ENCODE results near the gene GRK2.
"Not testable (repeated sequence)": the region's sequence is repeated elsewhere in the genome, so short reads cannot be mapped to it uniquely, and the experiment has no call there.

Gene GRK2

GRCh38 chr11:67317205-67317887 lies 51.1 kb downstream of the GRK2 start:
- DNase-seq = peak; percentile 97 to 98 (median 98)

- no peak for DNase-seq
Measured at GRCh38 chr11:67317888-67318555, 51.7 kb downstream of the GRK2 start.

GRCh38 chr11:67318876-67319275 lies 52.6 kb downstream of the GRK2 start:
- not testable (repeated sequence) for DNase-seq

GRCh38 chr11:67320011-67320410 lies 53.7 kb downstream of the GRK2 start:
- DNase-seq = no peak

GRCh38 chr11:67320691-67321090 lies 54.4 kb downstream of the GRK2 start:
- DNase-seq = no peak

- DNase-seq = no peak
Measured at GRCh38 chr11:67321313-67321871, 55.1 kb downstream of the GRK2 start.

- DNase-seq = no peak
Measured at GRCh38 chr11:67322049-67322448, 55.8 kb downstream of the GRK2 start.

- DNase-seq = no peak
Measured at GRCh38 chr11:67323526-67323925, 57.3 kb downstream of the GRK2 start.

- DNase-seq = no peak
Measured at GRCh38 chr11:67332081-67332691, 65.9 kb downstream of the GRK2 start.

All from activated naive CD4-positive, alpha-beta T cell (primary cell).